GM12891 (cell line): ENCODE measurements around the gene KCNMB4. TPM values are rescaled to one million over a fixed set of nuclear protein-coding genes. Genes with fewer than 3 reads are reported as not detected.

Experiments
- DNase-seq: peaks from one replicate; pipeline ENCODE4 v3.0.0; 2011; ENCODE audit warnings: low spot score; ENCODE audit not compliant: insufficient read length
- FAIRE-seq: peaks from 2 replicates; lab custom pipeline; 2011; peaks lifted over from hg19 to GRCh38; lab: Jason Lieb, UNC
- PAX5 ChIP-seq: IDR thresholded peaks from 2 replicates; pipeline ENCODE4 v1.6.1; 2011; ENCODE audit warnings: low read length, moderate library complexity, mild to moderate bottlenecking; ENCODE audit not compliant: insufficient read depth, severe bottlenecking
- POLR2A ChIP-seq: IDR thresholded peaks from 2 replicates; pipeline ENCODE4 v1.6.1; 2011; ENCODE audit warnings: low read depth, low read length, control low read depth
- POLR2AphosphoS5 ChIP-seq: IDR thresholded peaks from 2 replicates; pipeline ENCODE4 v1.6.1; 2011; ENCODE audit warnings: low read depth, low read length, control low read depth
- POU2F2 ChIP-seq: IDR thresholded peaks from 2 replicates; pipeline ENCODE4 v1.6.1; 2011; ENCODE audit warnings: low read depth, mild to moderate bottlenecking, control low read depth, low read length, moderate library complexity
- SPI1 ChIP-seq: IDR thresholded peaks from 2 replicates; pipeline ENCODE4 v1.6.1; 2011; ENCODE audit warnings: low read depth, low read length, control low read depth
- TAF1 ChIP-seq: IDR thresholded peaks from 2 replicates; pipeline ENCODE4 v1.6.1; 2011; ENCODE audit warnings: low read depth, low read length, control low read depth
- polyA plus RNA-seq: library from polyadenylated mRNA; unstranded; fragments of >200 nt; gene quantifications from one replicate; pipeline ENCODE4 v1.2.1, GENCODE V29; 2012; ENCODE audit warnings: low read depth, missing spikeins, inconsistent platforms; ENCODE audit not compliant: missing spikeins

KCNMB4 gene
- 0.31 TPM for polyA plus RNA-seq

- FAIRE-seq: peak; percentile 87
- no peak for TF ChIP-seq POU2F2
- TF ChIP-seq SPI1: no peak
- TF ChIP-seq PAX5: no peak
- no peak for TF ChIP-seq TAF1
- TF ChIP-seq POLR2AphosphoS5: no peak
- TF ChIP-seq POLR2A: no peak
- DNase-seq: peak; percentile 68
Measured at GRCh38 chr12:70365648-70366518, at the start of gene KCNMB4. TSS of gene KCNMB4 (plus strand) at chr12:70366290. CDS start at chr12:70366735, 445 bp downstream.

- TF ChIP-seq SPI1 (peak; percentile 84), POU2F2 (no peak), POLR2AphosphoS5 (no peak)
- FAIRE-seq (peak; percentile 71), DNase-seq (no peak)
Measured at GRCh38 chr12:70317781-70318180, 48.3 kb upstream of the KCNMB4 start.

- DNase-seq (no peak), FAIRE-seq (no peak)
- TF ChIP-seq POU2F2: no peak
- no peak for TF ChIP-seq SPI1
- no peak for TF ChIP-seq TAF1
- no peak for TF ChIP-seq POLR2A
- no peak for TF ChIP-seq PAX5
- no peak for TF ChIP-seq POLR2AphosphoS5
Measured at GRCh38 chr12:70319605-70320004, 46.5 kb upstream of the KCNMB4 start.

- TF ChIP-seq TAF1 (no peak), POU2F2 (no peak), POLR2AphosphoS5 (no peak), PAX5 (no peak), POLR2A (no peak), SPI1 (no peak)
- no peak for FAIRE-seq
- no peak for DNase-seq
Measured at GRCh38 chr12:70321191-70321590, 44.9 kb upstream of the KCNMB4 start.

- DNase-seq (no peak), FAIRE-seq (peak; percentile 33)
- TF ChIP-seq PAX5 (no peak), TAF1 (no peak), POLR2AphosphoS5 (no peak), SPI1 (no peak)
Measured at GRCh38 chr12:70327541-70327940, 38.5 kb upstream of the KCNMB4 start.

GRCh38 chr12:70329728-70330127 is 36.4 kb upstream of the KCNMB4 start:
- no peak for FAIRE-seq
- TF ChIP-seq POLR2A: no peak
- TF ChIP-seq TAF1: no peak
- no peak for TF ChIP-seq PAX5
- no peak for TF ChIP-seq SPI1
- no peak for TF ChIP-seq POU2F2
- TF ChIP-seq POLR2AphosphoS5: no peak
- no peak for DNase-seq

- no peak for FAIRE-seq
- TF ChIP-seq PAX5 (no peak), POLR2A (no peak), TAF1 (no peak)
Measured at GRCh38 chr12:70330158-70330557, 35.9 kb upstream of the KCNMB4 start.

GRCh38 chr12:70332236-70332635 is 33.9 kb upstream of the KCNMB4 start:
- DNase-seq (no peak), FAIRE-seq (no peak)
- TF ChIP-seq SPI1 (no peak), TAF1 (no peak), POLR2AphosphoS5 (no peak), PAX5 (no peak), POLR2A (no peak), POU2F2 (no peak)

More at GRCh38 chr12:70330158-70330557, 35.9 kb upstream of the KCNMB4 start:
- no peak for DNase-seq

GRCh38 chr12:70334742-70335141 is 31.3 kb upstream of the KCNMB4 start:
- DNase-seq (no peak), FAIRE-seq (no peak)
- TF ChIP-seq PAX5 (no peak), TAF1 (no peak), POU2F2 (no peak), POLR2AphosphoS5 (no peak), POLR2A (no peak), SPI1 (no peak)
